Suprapubic skin (tissue), 4 donors: Measurements from ENCODE around the gene FGF4. TPM values are rescaled to one million over a fixed set of nuclear protein-coding genes. Genes with fewer than 3 reads are reported as not detected.

Experiments
- DNase-seq, 2 donors: peaks; one replicate each; pipeline ENCODE4 v3.0.0-alpha.2; 2019; ENCODE audit warnings: low spot score in 2 of 2
- H3K27ac ChIP-seq: fragments of 200-600 bp; sonication (generic); one replicate; pipeline ENCODE4 v1.5.1; 2019
- H3K27me3 ChIP-seq: fragments of 200-600 bp; sonication (generic); one replicate; pipeline ENCODE4 v1.5.1; 2019
- H3K36me3 ChIP-seq: fragments of 200-600 bp; sonication (generic); one replicate; pipeline ENCODE4 v1.5.1; 2019
- H3K4me1 ChIP-seq: fragments of 200-600 bp; sonication (generic); one replicate; pipeline ENCODE4 v1.5.1; 2019
- H3K4me3 ChIP-seq: fragments of 200-600 bp; sonication (generic); one replicate; pipeline ENCODE4 v1.5.1; 2019; ENCODE audit warnings: mild to moderate bottlenecking
- H3K9me3 ChIP-seq: fragments of 200-600 bp; sonication (generic); one replicate; pipeline ENCODE4 v1.5.1; 2019
- CTCF ChIP-seq, 2 donors: fragments of 200-600 bp in 1 of 2; fragments of 450-650 bp in 1 of 2; sonication (generic) in 1 of 2; IDR thresholded peaks; one replicate each; pipeline ENCODE4 v1.5.1; 2016 to 2019; ENCODE audit warnings: antibody characterized with exemption in 2 of 2, mild to moderate bottlenecking in 1 of 2, moderate library complexity in 1 of 2
- EP300 ChIP-seq: sonication (generic); formaldehyde crosslinking; IDR thresholded peaks from one replicate; pipeline ENCODE4 v1.6.1; 2017; ENCODE audit warnings: antibody characterized with exemption
- POLR2A ChIP-seq, 2 donors: fragments of 450-650 bp; IDR thresholded peaks; one replicate each; pipeline ENCODE4 v1.6.1; 2017; ENCODE audit warnings: antibody characterized with exemption in 2 of 2, mild to moderate bottlenecking in 2 of 2, moderate library complexity in 2 of 2
- POLR2AphosphoS5 ChIP-seq, 3 donors: sonication (generic); formaldehyde crosslinking; IDR thresholded peaks; one replicate each; pipeline ENCODE4 v1.6.1; 2017; ENCODE audit warnings: antibody characterized with exemption in 3 of 3
- WGBS: methylation state at CpG from one replicate; pipeline ENCODE4 v1.1.5; 2018; 5-methylcytosine and 5-hydroxymethylcytosine counted together
- total RNA-seq, 4 donors: library from RNA; depleted of rRNA; stranded (reverse); fragments of >200 nt; gene quantifications; one replicate each; pipeline ENCODE4 v1.1.0, GENCODE V29; 2016

Gene FGF4
- total RNA-seq = not detected

GRCh38 chr11:69775163-69775755 is at the start of gene FGF4:
Gene FGF4, minus strand, starts transcription at chr11:69775341. Its CDS starts 257 bp downstream, at chr11:69775084.
- H3K4me3 ChIP-seq = no peak within 1 kb of the TSS
- peaks cover 14% of the 10 kb centered on the region for H3K4me1 ChIP-seq
- TF ChIP-seq POLR2AphosphoS5 (IDR thresholded peaks at IDR 0.05) (no peak), EP300 (no peak), CTCF (IDR thresholded peaks at IDR 0.05) (no peak), POLR2A (IDR thresholded peaks at IDR 0.05) (no peak)
- H3K36me3 ChIP-seq = no peaks in the 10 kb centered on the region
- H3K27ac ChIP-seq = no peak within 1 kb of the TSS
- H3K27me3 ChIP-seq = peaks cover 82% of the 10 kb centered on the region
- WGBS = 20% methylated on average over 2 of the region's 66 CpGs
- H3K9me3 ChIP-seq = no peaks in the 10 kb centered on the region
- DNase-seq = no peak

- Histone ChIP-seq H3K4me3 (no peak overlapping the region), H3K27me3 (peaks cover 75% of the 10 kb centered on the region), H3K9me3 (no peaks in the 10 kb centered on the region), H3K36me3 (no peaks in the 10 kb centered on the region), H3K27ac (no peak overlapping the region), H3K4me1 (no peaks in the 10 kb centered on the region)
- 63% methylated on average over 3 of the region's 6 CpGs for WGBS
- TF ChIP-seq POLR2AphosphoS5 (IDR thresholded peaks at IDR 0.05) (no peak), POLR2A (IDR thresholded peaks at IDR 0.05) (no peak), EP300 (no peak), CTCF (IDR thresholded peaks at IDR 0.05) (no peak)
- DNase-seq = no peak
Measured at GRCh38 chr11:69823641-69824265, 48.6 kb upstream of the FGF4 start.

- Histone ChIP-seq H3K27ac (no peak overlapping the region), H3K4me3 (no peak overlapping the region), H3K36me3 (no peaks in the 10 kb centered on the region), H3K4me1 (no peaks in the 10 kb centered on the region), H3K9me3 (no peaks in the 10 kb centered on the region), H3K27me3 (peaks cover 84% of the 10 kb centered on the region)
- no peak for DNase-seq
- 77% methylated on average over 15 of the region's 15 CpGs for WGBS
- no peak for TF ChIP-seq POLR2A (IDR thresholded peaks at IDR 0.05)
- no peak for TF ChIP-seq POLR2AphosphoS5 (IDR thresholded peaks at IDR 0.05)
- TF ChIP-seq EP300 = no peak
- no peak for TF ChIP-seq CTCF (IDR thresholded peaks at IDR 0.05)
Measured at GRCh38 chr11:69822676-69823494, 47.7 kb upstream of the FGF4 start.

- Histone ChIP-seq H3K36me3 (no peaks in the 10 kb centered on the region), H3K4me1 (peaks cover 7% of the 10 kb centered on the region), H3K27me3 (peaks cover 97% of the 10 kb centered on the region), H3K4me3 (no peak overlapping the region), H3K9me3 (no peaks in the 10 kb centered on the region), H3K27ac (no peak overlapping the region)
- TF ChIP-seq EP300 (no peak), POLR2A (IDR thresholded peaks at IDR 0.05) (no peak), CTCF (IDR thresholded peaks at IDR 0.05) (no peak), POLR2AphosphoS5 (IDR thresholded peaks at IDR 0.05) (no peak)
- 59% methylated on average over 9 of the region's 17 CpGs for WGBS
- DNase-seq = no peak
Measured at GRCh38 chr11:69821511-69822040, 46.4 kb upstream of the FGF4 start.

- WGBS = no CpG with 5 or more reads among the region's 5 CpGs
- peaks cover 7% of the 10 kb centered on the region for H3K4me1 ChIP-seq
- no peak for DNase-seq
- no peak overlapping the region for H3K27ac ChIP-seq
- H3K36me3 ChIP-seq = no peaks in the 10 kb centered on the region
- no peaks in the 10 kb centered on the region for H3K9me3 ChIP-seq
- H3K27me3 ChIP-seq = peaks cover 99% of the 10 kb centered on the region
- no peak overlapping the region for H3K4me3 ChIP-seq
- no peak for TF ChIP-seq CTCF (IDR thresholded peaks at IDR 0.05)
- TF ChIP-seq POLR2AphosphoS5 (IDR thresholded peaks at IDR 0.05) = no peak
- TF ChIP-seq POLR2A (IDR thresholded peaks at IDR 0.05) = no peak
- no peak for TF ChIP-seq EP300
Measured at GRCh38 chr11:69820441-69820840, 45.3 kb upstream of the FGF4 start.
